ENCODE data around the gene DAB2. TPM values are rescaled to one million over a fixed set of nuclear protein-coding genes. Genes with fewer than 3 reads are reported as not detected.

Gene DAB2
- total and polyA plus RNA-seq, 2 of the 8 experiments (the other 6 are each of a cell fraction or from before 2014, with no cell fraction given) = 2.6 to 4.9 TPM

DNA sequence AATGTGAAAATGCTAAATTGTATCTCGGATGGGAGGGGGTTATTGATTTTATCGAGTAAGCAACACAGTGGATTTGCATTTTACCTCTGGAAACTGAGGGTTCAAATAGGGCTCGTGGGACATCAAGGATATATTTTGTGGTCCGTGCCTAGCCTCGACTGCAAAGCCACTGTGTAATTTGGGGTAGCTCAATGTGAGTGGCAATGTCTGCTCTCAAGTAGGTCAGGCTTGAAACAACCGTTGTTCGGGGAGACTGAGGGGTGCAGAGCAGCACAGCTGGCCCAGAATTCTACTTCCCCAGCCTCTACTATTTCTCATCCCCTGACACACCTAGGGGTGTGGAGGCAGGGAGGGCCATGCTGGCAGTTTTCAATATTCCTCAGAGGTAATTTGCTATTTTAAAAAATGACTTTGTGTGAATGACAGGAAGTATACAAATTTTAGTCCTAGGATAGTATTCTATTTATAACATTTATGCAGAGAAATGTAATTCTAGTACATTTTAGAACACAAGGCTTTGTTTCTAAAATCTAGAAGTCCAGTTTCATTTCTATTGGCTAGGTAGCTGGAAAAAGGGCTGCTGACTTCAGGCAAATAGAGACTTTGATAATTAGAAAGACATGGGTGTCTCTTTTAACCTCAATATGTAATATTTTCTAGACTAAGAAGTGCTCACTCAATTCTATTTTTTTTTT lies 1.4 kb upstream of the DAB2 start:
- DNase-seq (ENCODE audit: low read depth in 1 of 2, low spot score in 2 of 2) (no peak), FAIRE-seq (no peak)
- H2BK20ac ChIP-seq (ENCODE audit: low read length) = no peak overlapping the region
- no peak overlapping the region; the same call in 1 of the 2 replicates for H2AK5ac ChIP-seq (ENCODE audit: low read depth, low read length)
- H4K5ac ChIP-seq (ENCODE audit: insufficient read length, low read depth, low read length) = no peak overlapping the region
- WGBS, 2 experiments (ENCODE audit: extremely low coverage in 1 of 2, insufficient coverage in 1 of 2, insufficient read length in 1 of 2, insufficient replicate concordance in 2 of 2, low coverage in 1 of 2, low lambda C conversion rate in 2 of 2, missing lambda C conversion rate in 1 of 2) = 85% methylated on average over 7 of the region's 7 CpGs; no CpG with 5 or more reads in 1 of the 2 experiments
- H2BK5ac ChIP-seq (ENCODE audit: low read depth, low read length) = no peak overlapping the region
- ChIA-PET CTCF (ENCODE audit: partially characterized antibody) (interaction anchor here (0.6 to 3.4 kb wide), 11 partner anchors 11 to 147 kb away, joined by 3 to 26 read pairs (median 5); no protein-coding TSS in a partner anchor), POLR2A (ENCODE audit: partially characterized antibody) (interaction anchor here (1.3 kb wide), 1 partner anchor 117 kb away, joined by 3 read pairs; no protein-coding TSS in a partner anchor)
- H2BK120ac ChIP-seq (replicated peaks; ENCODE audit: low read depth, low read length) = no peak overlapping the region
- H4K20me1 ChIP-seq (replicated peaks in 1 of 2; ENCODE audit: control insufficient read depth in 1 of 2, insufficient read depth in 2 of 2, low read length in 2 of 2) = no peaks in the 10 kb centered on the region
- H3K23ac ChIP-seq (ENCODE audit: insufficient read length) = no peak overlapping the region
- no peak overlapping the region for H3K4me3 ChIP-seq (ENCODE audit: extremely low read depth in 1 of 4, insufficient read depth in 2 of 4, low read depth in 3 of 4, low read length in 4 of 4)
- H3K27ac ChIP-seq (ENCODE audit: low read depth, low read length) = no peak overlapping the region
- H3K4me2 ChIP-seq (ENCODE audit: insufficient read depth in 1 of 2, low read depth in 2 of 2, low read length in 2 of 2) = no peak overlapping the region; a peak in 1 of 4 replicates
- no peak overlapping the region for H2BK12ac ChIP-seq (ENCODE audit: low read depth, low read length)
- H3K36me3 ChIP-seq (ENCODE audit: control insufficient read depth in 2 of 4, insufficient read depth in 4 of 4, low read length in 3 of 4) = no peaks in the 10 kb centered on the region
- no peak overlapping the region for H4K91ac ChIP-seq (replicated peaks; ENCODE audit: insufficient read length, low read length)
- peaks cover 7% of the 10 kb centered on the region; the same call in 1 of the 2 replicates for H3K23me2 ChIP-seq (ENCODE audit: low read depth, low read length)
- H3K27me3 ChIP-seq (replicated peaks in 1 of 4; ENCODE audit: control insufficient read depth in 3 of 4, extremely low read depth in 1 of 4, insufficient read depth in 3 of 4, low read length in 3 of 4) = peaks cover 0 to 2% (median under 1%) of the 10 kb centered on the region in 4 experiments; a peak in 2 of 7 replicates
- no peak for TF ChIP-seq EZH2 (IDR thresholded peaks at IDR 0.05; ENCODE audit: low read depth, low read length, severe bottlenecking)
- TF ChIP-seq RBBP5 (IDR thresholded peaks at IDR 0.05; ENCODE audit: borderline replicate concordance, low read depth, low read length) = no peak
- TF ChIP-seq NANOG (IDR thresholded peaks at IDR 0.05; ENCODE audit: insufficient read depth, low read depth, low read length, poor library complexity, severe bottlenecking) = no peak
- TF ChIP-seq MAFK (IDR thresholded peaks at IDR 0.05; ENCODE audit: low read depth, low read length) = no peak
- no peak for TF ChIP-seq CBX8 (IDR thresholded peaks at IDR 0.05; ENCODE audit: borderline replicate concordance, low read depth, low read length)
- no peak for TF ChIP-seq KDM4A (IDR thresholded peaks at IDR 0.05; ENCODE audit: low read depth, low read length, severe bottlenecking)
- no peak overlapping the region for H2AFZ ChIP-seq (ENCODE audit: low read length)
- no peak overlapping the region for H4K8ac ChIP-seq (ENCODE audit: extremely low read depth, insufficient read depth, low read length)
- H3K18ac ChIP-seq (ENCODE audit: extremely low read depth, low read length) = no peak overlapping the region
- H3K14ac ChIP-seq (ENCODE audit: insufficient read length) = no peak overlapping the region
- no peaks in the 10 kb centered on the region for H3K9me3 ChIP-seq (ENCODE audit: insufficient read depth in 2 of 2, low read depth in 1 of 2, low read length in 1 of 2)
- no peak overlapping the region for H3K4ac ChIP-seq (replicated peaks; ENCODE audit: insufficient read length, low read depth, low read length)
- peaks cover 2 to 12% (median 9%) of the 10 kb centered on the region in 4 experiments; a peak in 5 of 7 replicates for H3K4me1 ChIP-seq (replicated peaks in 1 of 4; ENCODE audit: control insufficient read depth in 3 of 4, insufficient read depth in 4 of 4, low read length in 3 of 4)
- no peaks in the 10 kb centered on the region for H3K79me2 ChIP-seq (ENCODE audit: control insufficient read depth in 1 of 2, insufficient read depth in 2 of 2, low read length in 2 of 2)
- H3K56ac ChIP-seq (replicated peaks; ENCODE audit: insufficient read length, low read depth, low read length) = no peak overlapping the region
- no peaks in the 10 kb centered on the region for H3K79me1 ChIP-seq (ENCODE audit: low read depth, low read length)
- no peak overlapping the region for H2BK15ac ChIP-seq (ENCODE audit: low read length)
- no peak overlapping the region for H3K9ac ChIP-seq (replicated peaks in 1 of 4; ENCODE audit: extremely low read depth in 1 of 4, low read depth in 3 of 4, low read length in 3 of 4)
